ENCODE results near the gene KLHL25. TPM values are rescaled to one million over a fixed set of nuclear protein-coding genes. Genes with fewer than 3 reads are reported as not detected.

KLHL25 gene
- total RNA-seq, 1 experiment from 2014 or later = 18.4 TPM

- no peaks in the 10 kb centered on the region; the same call in 1 of the 2 replicates for H3K4me1 ChIP-seq (ENCODE audit: insufficient read depth, low read length)
- peaks cover 15 to 19% of the 10 kb centered on the region in 2 experiments for H3K9me3 Mint-ChIP-seq
- no peak overlapping the region for H4K91ac ChIP-seq (ENCODE audit: insufficient read length, low read depth, low read length)
- peaks cover 46 to 72% (median 71%) of the 10 kb centered on the region in 3 experiments for H3K36me3 Mint-ChIP-seq (ENCODE audit: insufficient read depth in 1 of 3, low read depth in 3 of 3)
- H3K9ac ChIP-seq (ENCODE audit: extremely low read depth, insufficient read length, low read length) = no peak overlapping the region
- no CpG with 5 or more reads among the region's 6 CpGs for WGBS (ENCODE audit: extremely low coverage, insufficient read length, low lambda C conversion rate)
- H3K14ac ChIP-seq (ENCODE audit: insufficient read depth, low read length) = no peak overlapping the region
- DNase-seq = no peak
- H3K9me3 ChIP-seq (ENCODE audit: control insufficient read depth, low read depth, low read length) = peaks cover 5% of the 10 kb centered on the region
- H2BK12ac ChIP-seq (ENCODE audit: insufficient read length, low read depth, low read length) = no peak overlapping the region
- TF ChIP-seq, protein P1, sequence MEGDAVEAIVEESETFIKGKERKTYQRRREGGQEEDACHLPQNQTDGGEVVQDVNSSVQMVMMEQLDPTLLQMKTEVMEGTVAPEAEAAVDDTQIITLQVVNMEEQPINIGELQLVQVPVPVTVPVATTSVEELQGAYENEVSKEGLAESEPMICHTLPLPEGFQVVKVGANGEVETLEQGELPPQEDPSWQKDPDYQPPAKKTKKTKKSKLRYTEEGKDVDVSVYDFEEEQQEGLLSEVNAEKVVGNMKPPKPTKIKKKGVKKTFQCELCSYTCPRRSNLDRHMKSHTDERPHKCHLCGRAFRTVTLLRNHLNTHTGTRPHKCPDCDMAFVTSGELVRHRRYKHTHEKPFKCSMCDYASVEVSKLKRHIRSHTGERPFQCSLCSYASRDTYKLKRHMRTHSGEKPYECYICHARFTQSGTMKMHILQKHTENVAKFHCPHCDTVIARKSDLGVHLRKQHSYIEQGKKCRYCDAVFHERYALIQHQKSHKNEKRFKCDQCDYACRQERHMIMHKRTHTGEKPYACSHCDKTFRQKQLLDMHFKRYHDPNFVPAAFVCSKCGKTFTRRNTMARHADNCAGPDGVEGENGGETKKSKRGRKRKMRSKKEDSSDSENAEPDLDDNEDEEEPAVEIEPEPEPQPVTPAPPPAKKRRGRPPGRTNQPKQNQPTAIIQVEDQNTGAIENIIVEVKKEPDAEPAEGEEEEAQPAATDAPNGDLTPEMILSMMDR (conservative IDR thresholded peaks at IDR 0.05) = no peak
- no peak overlapping the region for H3K4ac ChIP-seq (ENCODE audit: low read depth, low read length)
- no peak overlapping the region for H2AFZ ChIP-seq (ENCODE audit: low read length)
- H2AK5ac ChIP-seq (ENCODE audit: insufficient read length, low read length) = no peak overlapping the region
- H3K4me1 Mint-ChIP-seq = peaks cover 4 to 6% of the 10 kb centered on the region in 2 experiments; a peak in 2 of 4 replicates
- no peak overlapping the region for H3K56ac ChIP-seq (ENCODE audit: insufficient read length, low read depth, low read length)
- no peak overlapping the region for H3K27ac Mint-ChIP-seq
- H3K27me3 Mint-ChIP-seq (ENCODE audit: low read depth) = no peaks in the 10 kb centered on the region
- H3K23ac ChIP-seq (ENCODE audit: insufficient read length, low read depth, low read length) = no peak overlapping the region
- H3K4me2 ChIP-seq (ENCODE audit: insufficient read depth, insufficient read length, low read length) = no peak overlapping the region
- no peak overlapping the region for H3K27ac ChIP-seq (ENCODE audit: insufficient read length, low read depth, low read length)
- H3K27me3 ChIP-seq (ENCODE audit: insufficient read depth, low read length) = no peaks in the 10 kb centered on the region
- no peaks in the 10 kb centered on the region for H4K20me1 ChIP-seq (ENCODE audit: control insufficient read depth, insufficient read depth, insufficient read length)
- H3K79me1 ChIP-seq (ENCODE audit: insufficient read depth, low read depth, low read length, poor library complexity, severe bottlenecking) = no peaks in the 10 kb centered on the region
- no peak overlapping the region for H3K18ac ChIP-seq (ENCODE audit: insufficient read length, low read depth, low read length)
- no peak overlapping the region for H2BK5ac ChIP-seq (ENCODE audit: insufficient read length, low read length)
- H2BK15ac ChIP-seq (ENCODE audit: low read depth, low read length) = no peak overlapping the region
- no peaks in the 10 kb centered on the region for H3K23me2 ChIP-seq (ENCODE audit: insufficient read length, low read depth, low read length, poor library complexity, severe bottlenecking)
- no peak overlapping the region for H2BK20ac ChIP-seq (ENCODE audit: low read depth, low read length, poor library complexity, severe bottlenecking)
- no peak overlapping the region for H4K8ac ChIP-seq (replicated peaks; ENCODE audit: insufficient read length, low read depth, low read length)
- H2BK120ac ChIP-seq (ENCODE audit: low read depth, low read length, poor library complexity, severe bottlenecking) = no peak overlapping the region
- H4K5ac ChIP-seq (ENCODE audit: insufficient read length, low read depth, low read length) = no peak overlapping the region
- H3T11ph ChIP-seq (ENCODE audit: low read length) = no peak overlapping the region
- H3K4me3 Mint-ChIP-seq = no peak overlapping the region
- no peaks in the 10 kb centered on the region for H3K79me2 ChIP-seq (ENCODE audit: insufficient read depth, low read length)
These were observed 57.7 kb downstream of the KLHL25 start for GRCh38 chr15:85737061-85737460.
